CD4-positive, alpha-beta T cell treated with Interleukin-12 subunit alpha and Interleukin-12 subunit beta, for 1 hour (primary cell): Measurements from ENCODE around the gene ADSS2.
"Not testable (repeated sequence)": the region's sequence is repeated elsewhere in the genome, so short reads cannot be mapped to it uniquely, and the experiment has no call there.

ENCODE experiments used
- DNase-seq: peaks from one replicate; pipeline ENCODE4 v3.0.0-alpha.2; 2020

The ADSS2 gene

DNA sequence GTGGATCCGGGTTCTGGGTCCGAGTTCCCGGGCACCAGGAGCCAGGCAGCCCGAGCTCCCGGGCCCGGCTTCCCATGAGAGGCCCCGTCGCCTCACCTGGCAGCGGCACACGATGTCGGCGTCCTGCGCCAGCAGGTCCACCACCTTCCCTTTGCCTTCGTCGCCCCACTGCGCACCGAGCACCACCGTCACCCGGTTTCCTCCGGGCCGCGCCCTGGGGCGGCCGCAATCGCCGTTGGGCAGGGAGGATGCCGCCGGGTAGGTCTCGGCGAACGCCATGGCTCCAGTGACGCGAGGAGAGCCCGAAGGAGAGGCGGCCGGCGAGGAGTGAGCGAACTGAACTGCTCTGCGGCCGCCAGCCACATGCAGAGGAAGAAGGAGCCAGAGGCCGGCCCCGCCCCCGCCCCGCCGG, at the start of gene ADSS2:
Gene ADSS2, minus strand, starts transcription at position 371 of the 412 bp plus-strand sequence. Its CDS starts 92 bp downstream, at position 279.
- DNase-seq: no peak

DNA sequence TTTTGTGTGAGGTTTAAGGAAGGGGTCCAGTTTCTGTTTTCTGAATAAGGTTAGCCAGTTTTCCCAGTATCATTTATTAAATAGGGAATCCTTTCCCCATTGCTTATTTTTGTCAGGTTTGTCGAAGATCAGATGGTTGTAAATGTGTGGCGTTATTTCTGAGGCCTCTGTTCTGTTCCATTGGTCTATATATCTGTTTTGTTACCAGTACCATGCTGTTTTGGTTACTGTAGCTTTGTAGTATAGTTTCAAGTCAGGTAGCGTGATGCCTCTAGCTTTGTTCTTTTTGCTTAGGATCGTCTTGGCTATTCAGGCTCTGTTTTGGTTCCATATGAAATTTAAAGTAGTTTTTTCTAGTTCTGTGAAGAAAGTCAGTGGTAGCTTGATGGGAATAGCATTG, 48.8 kb upstream of the ADSS2 start:
- DNase-seq: not testable (repeated sequence)

DNA sequence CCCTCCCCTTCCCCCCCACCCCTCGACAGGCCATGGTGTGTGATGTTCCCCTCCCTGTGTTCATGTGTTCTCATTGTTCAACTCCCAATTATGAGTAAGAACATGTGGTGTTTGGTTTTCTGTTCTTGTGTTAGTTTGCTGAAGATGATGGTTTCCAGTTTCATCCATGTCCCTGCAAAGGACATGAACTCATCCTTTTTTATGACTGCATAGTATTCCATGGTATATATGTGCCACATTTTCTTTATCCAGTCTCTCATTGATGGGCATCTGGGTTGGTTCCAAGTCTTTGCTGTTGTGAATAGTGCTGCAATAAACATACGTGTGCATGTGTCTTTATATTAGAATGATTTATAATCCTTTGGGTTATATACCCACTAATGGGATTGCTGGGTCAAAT, 47.8 kb upstream of the ADSS2 start:
- DNase-seq: not testable (repeated sequence)

DNA sequence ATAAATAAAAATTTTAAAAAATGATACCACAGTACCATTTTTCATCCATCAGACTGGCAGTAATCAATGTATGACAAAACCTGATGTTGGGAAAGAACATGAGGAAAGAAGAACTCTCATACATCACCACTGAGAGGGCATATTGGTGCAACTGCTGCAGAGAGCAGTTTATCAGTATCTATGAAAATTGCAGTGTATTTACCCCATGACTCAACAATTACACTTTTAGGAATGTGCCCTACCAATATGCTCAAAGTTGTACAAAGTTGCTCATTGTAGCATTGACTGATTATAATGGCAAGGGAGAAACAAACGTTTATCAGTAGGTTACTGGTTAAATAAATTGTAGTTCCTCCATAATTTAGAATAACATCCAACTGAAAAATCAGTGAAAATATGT, 46.1 kb upstream of the ADSS2 start:
- no peak for DNase-seq

DNA sequence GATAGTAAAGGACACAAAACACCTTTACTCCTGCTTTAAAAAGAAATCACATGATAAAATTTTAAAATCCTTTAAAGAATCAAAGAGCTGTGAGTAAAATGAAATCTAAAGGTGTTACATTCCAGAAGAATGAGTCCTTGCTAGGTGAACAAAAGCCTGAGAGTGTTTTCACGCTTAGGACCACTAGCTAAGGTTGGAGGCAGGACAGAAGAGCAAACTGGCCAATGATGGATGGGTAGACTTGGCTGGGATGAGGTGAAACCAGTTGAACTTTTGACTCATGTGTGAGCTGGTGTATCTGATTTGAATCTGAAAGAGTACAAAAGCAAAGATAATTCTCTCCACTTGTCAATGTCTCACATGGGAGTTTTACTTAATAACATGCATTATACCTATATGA, 44.5 kb upstream of the ADSS2 start:
- no peak for DNase-seq

DNA sequence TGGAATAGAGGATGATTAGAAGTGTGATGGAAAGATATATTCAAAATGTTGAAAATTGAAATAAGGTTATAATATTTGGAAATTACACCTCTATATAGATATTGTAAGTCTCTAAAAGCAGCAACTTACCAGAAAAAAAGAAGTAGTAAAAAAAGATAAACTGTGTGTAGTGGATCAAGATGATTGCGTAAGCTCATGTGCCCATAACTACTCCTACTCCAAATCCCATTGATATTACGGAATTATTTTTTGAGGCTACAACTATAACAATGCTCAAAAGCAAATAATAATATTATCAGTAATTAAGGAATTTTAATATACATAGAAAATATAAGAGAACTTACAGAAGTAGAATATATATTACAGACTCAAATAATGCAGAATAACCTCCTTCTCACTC, 42.9 kb upstream of the ADSS2 start:
- no peak for DNase-seq

DNA sequence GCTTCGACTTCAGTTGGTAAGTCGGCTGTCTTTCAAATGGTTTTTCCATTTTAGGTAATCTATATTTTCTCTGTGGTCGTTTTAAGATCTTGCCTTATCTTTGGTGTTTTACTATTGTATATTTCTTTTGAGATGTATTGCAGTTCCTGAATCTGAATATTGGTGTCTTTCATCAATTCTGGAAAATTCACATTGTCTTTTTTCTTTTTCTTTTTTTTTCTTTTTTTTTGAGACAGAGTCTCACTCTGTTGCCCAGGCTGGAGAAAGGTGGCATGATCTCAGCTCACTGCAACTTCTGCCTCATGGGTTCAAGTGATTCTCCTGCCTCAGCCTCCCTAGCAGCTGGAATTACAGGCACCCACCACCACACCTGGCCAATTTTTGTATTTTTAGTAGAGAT, 33.3 kb upstream of the ADSS2 start:
- not testable (repeated sequence) for DNase-seq

DNA sequence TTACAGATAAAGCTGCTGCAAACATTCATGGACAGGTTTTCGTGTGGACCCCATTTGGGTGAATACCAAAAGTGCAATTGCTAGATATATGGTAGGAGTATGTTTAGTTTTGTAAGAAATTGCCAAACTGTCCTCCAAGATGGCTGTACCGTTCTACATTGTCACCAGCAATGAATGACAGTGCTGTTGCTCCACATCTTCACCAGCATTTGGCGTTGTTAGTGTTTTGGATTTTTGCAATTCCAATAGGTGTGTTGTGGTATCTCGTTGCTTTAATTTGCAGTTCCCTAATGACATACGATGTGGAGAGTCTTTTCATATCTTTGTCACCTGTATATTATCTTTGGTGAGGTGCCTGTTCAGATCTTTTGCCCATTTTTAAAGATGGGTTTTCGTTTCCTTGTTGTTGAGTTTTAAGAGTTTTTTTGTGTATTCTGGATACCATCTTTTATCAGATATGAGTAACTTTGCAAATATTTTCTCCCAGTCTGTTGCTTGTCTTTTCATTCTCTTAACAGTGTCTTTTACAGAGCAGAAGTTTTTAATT, 21.4 kb upstream of the ADSS2 start:
- no peak for DNase-seq

DNA sequence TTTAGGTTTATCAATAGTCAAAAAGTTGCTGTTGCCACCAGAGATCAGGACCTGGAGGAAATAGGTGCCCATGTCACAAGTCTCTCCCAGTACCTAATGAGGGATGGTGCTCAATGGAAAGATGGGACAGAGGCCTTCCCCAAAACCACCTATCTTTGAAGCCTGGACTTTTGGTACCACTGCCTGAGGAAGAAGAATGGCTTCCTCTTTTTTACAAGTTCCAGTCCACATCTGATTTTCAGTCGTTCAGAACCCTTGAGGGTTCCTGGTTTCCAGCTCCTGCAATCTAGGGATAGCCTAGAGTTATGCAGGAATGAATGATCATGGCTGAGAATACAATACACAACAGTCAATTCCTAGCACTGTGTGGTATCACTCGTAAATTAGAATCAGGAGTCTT, 15.0 kb upstream of the ADSS2 start:
- DNase-seq: no peak

DNA sequence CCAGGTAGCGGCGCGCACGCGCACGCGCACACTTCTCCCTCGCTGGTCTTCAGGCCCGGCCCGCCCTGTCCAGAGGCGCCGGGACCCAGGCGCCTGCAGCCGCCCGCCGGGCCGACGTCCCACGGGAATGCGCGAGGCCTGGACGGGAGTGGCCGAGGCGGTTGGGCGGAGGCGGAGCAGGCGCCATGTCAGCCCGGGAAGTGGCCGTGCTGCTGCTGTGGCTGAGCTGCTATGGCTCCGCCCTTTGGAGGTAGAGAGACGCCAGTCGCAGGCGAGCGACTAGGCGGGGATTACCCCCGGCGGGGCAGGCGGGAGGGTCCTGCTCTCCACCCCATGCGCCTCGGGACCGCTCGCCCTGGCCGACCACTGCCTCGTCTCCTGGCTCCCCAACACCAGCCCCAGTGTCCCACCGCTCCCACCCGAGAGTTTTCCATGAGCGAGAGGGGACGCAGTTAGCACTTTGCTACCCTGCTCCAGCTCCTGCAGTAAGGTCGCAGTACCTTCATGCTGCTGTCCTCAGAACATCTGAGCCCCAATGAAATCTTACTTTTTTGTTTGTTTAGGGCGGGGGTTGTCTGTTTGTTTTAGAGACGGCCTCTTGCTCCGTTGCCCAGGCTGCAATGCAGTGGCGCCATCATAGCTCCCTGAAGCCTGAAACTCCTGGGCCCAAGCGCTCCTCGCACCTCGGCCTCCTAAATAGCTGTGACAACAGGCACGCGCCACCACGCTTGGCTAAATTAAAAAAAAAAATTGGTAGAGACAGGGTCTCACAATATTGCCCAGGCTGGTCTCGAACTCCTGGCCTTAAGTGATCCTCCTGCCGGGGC, 9.7 kb upstream of the ADSS2 start, which contains the start of gene CATSPERE:
Gene CATSPERE, plus strand, starts transcription at position 29 of the 827 bp plus-strand sequence. Its CDS starts 157 bp downstream, at position 186.
- peak; percentile 78 for DNase-seq

DNA sequence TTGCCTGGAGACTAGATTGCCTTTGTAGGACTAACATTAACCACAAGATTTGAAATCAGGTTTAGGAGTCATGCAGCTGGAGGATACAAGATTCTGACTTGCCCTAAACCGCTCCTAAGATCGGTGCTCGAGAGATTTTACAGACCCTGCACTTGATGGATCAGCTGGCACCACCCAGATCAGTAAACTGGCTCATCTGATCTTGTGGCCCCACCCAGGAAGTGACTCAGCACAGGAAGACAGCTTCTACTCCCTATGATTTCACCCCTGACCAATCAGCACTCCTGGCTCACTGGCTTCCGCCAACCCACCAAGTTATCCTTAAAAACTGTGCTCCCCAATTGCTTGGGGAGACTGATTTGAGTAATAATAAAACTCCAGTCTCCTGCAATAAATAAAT, 8.5 kb upstream of the ADSS2 start:
- DNase-seq: peak; percentile 15

DNA sequence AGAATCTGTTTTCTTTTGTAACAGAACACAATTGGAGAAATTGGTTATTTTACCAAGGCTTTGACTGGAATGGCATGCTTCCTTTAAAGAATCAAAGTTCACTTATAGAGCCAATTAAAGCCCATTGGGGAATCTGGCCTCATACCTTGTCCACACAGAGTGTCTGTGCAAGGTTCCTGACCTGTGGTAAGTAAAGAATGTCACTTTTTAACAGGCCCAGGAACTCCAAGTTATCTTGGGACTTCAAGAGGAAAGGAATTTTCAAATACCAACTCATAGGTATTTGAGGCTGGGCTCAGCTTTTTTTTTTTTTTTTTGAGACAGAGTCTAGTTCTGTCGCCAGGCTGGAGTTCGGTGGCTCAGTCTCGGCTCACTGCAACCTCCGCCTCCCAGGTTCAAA, 7.1 kb upstream of the ADSS2 start:
- no peak for DNase-seq

DNA sequence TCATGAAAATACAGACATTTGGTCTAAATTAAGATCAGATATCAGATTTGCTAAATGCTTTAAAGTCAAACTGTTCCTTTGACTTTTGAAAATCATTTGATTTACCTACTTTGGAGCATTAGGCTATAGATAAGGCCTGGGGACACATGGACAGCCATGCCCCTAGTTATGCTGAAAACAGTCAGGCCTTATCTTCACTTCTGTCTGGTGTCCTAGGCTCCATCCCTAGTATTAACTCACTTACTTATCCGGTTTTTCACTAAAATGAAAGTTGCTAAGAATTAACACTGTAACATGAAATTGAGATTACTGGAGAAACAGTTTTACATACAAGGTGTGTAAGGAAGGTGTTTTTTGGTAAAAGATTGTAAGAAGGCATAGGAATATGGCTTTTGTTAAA, 4.9 kb upstream of the ADSS2 start:
- DNase-seq: no peak

DNA sequence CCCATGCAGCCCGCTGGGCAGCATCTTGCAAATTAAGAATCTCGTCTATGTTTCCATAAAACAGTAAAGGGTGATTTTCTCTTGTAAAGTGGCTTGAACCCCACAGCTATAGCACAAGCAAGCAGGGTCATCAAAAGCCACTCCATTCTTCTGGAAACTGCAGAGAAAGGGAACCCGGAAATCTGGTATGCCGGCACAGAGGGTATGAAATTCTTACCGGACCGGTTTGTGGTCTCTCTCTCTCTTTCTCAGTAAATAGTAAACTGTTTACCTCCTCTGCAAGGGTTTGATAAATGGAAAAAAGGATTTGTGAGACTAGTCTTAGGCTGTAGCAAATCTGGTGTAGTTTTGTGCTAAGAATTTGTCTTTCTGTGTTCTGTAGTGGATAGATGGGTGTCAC, 2.7 kb upstream of the ADSS2 start:
- DNase-seq: no peak

DNA sequence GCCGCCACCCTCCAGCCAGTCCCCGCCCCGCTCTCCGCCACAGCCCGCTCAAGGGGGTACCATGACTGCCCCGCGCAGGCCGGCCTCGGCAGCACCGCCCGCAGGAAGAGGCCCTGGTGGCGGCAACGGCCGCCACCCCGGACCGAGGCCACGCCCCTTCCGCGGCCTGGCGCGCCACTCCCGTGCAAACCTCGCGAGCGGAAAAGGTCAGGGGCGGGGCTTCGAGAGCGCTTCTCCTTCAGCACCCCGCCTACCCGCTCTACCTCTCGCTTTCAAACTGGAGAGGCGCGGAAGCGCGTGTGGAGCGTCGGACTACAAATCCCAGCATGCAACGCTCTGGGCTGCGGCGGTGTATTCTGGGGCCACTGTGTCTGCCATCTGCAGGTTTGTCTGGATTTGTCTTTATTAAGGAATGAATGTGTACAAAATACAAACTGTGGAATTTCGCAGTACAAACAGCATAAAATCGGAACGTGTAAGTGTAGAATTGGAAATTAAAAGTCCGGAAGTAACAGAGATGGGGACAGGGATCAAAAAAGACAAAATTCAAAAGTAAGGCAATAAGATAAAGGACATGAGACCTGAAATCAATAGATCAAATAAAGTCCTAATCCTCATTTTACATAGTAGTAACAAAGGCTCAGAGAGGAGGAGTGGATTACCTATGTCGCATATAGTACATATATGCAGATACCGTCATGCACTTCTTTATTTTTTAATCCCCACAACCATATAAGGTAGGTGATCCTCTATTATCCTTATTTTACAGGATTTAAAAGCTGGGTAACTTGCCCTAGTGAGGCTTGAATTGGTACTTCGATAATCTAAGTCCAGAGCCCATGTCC, 464 bp upstream of the ADSS2 start:
- DNase-seq: peak; percentile 99

DNA sequence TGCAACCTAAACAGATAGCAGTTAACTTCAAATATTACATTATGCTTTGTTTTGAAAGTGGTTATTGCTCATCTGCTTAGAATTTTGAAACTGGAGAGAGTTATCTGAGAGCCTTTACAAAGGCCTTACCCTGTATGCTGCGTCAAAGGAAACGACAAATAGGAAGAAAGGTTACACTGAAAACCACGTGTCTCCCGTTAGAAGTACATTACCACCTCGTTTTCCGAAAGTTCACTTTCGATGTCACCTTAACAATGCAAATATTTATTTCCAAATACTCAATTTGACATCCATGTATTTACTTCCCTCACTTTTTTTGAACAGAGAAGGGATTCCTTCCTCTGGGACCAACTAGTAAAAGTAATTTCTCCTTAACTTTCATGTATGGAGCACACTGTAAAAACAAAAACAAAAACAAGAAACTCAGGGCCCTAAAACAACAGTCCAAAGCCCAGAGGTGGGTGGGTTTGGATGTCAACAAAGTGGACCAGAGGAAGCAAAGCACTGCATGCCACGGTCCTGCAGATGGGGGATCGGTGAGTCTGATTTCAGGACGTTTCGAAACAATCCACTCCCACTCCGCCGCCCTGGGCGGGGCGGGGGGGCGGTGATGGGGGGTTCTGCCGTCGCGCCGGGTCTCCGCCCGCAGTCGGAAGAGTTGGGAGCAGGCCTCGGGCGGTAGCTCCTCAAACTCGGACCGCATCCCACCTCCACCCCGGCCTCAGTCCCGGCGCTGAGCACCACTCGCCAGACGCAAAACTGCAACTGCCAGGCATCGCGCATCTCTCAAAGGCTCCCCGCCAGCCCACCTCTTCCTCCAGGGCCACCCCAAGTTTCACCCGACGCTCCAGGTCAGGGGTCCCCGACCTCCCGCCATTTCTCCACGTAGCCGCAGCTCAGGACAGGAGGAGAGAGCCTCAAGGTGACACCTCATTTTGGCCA, 841 bp downstream of the ADSS2 start:
- DNase-seq: peak; percentile 60

DNA sequence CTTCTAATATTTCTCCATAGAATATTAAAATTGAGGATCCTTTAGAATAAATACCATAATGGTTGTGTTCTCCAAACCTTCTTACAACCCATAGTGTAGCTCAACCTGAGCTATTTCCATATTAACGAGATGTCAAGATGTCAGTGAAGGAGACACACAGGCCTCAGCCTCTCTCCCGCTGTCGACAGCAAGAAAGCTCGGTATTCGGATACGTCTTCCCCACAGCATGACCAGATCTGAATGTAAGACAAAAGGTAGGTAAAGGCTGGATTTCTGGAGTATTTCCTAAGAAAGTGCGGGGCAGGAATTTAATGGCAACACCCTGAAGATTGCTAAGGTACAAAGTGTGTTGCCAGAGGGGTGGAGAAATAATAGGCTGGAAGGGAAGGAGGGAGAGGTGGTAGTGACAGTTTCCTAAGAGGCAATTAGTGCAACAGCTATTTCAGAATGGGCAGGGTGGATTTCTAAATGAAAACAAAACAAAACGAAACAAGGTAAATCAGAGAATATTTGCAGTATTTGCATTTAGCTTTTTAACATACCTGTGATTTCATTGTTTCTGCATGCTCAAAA, 1.7 kb downstream of the ADSS2 start:
- DNase-seq: no peak

DNA sequence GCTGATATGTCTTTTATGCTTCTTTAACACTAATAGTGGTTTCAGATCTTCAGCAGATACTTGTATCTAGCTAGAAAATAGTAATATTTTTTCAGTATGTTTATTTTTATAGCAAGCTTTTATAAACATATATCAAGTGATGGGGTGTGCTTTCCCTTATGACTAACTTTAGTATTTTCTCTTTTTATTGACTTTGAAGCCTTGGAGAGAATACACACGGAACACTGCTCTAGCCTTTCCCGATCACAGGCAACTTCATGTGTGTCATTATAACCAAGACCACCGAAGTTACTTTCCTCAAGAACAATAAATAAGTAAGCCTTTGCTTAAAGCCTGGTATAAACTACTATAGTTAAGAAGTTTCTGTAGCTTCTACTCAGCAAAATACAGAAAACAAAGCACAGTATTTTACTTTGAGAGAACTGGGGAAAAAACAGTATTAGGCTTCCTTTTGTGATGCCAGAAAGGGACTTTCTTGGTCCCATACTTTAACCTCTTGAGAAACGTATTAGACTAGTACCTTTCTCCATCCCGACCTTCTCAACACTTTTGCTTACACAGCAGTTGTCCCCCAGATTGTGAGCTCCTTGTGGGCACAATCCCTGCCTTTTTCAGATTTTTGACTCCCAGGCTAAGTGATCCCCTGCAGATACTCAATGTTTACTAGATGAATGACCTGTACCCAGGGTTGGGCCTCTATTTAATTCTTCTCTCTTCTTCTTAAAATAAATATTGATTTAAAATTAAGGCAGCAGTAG, 3.3 kb downstream of the ADSS2 start:
- no peak for DNase-seq

DNA sequence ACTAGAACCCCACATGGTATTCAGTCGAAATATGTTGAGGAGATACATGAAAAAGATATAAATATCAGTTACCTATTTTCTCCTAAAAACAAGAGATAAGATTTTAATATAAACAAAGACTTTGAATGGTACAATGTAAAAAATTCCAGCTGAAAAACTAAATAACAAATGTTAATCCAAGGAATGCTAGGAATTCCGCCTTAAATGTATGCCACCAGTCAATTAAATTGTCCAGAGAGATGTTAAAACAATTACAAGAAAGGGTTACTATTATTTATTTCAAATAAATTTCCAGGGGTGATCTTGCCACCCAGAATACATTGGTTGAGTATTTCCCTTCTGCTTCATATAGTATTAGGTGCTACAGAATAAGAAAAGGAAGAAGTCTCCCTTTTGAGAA, 4.2 kb downstream of the ADSS2 start:
- DNase-seq: no peak

DNA sequence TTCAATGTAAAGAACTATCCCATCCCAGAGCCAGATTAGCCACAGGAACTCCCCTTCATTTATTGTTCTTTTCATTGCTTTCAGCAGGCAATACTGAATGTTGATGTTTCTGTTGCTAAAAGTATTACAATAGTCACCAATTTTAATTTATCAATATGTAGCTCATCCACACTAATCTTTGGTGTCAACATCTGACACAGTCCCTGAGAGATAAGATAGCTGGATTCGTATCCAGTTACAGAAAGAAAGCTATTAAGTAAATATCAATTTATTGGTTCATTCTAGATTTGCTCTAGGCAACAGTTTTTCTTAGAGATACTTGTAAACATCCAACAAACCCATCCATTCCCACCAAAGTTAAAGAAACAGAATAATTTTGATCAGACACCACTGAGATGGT, 4.7 kb downstream of the ADSS2 start:
- no peak for DNase-seq
